Lower leg skin (tissue), 3 donors: ENCODE data around the gene KIF21B.

Experiments
- CTCF ChIP-seq, 3 donors: fragments of 450-650 bp; IDR thresholded peaks; one replicate each; pipeline ENCODE4 v1.5.1; 2016; ENCODE audit warnings: antibody characterized with exemption in 3 of 3, mild to moderate bottlenecking in 3 of 3, moderate library complexity in 2 of 3
- POLR2A ChIP-seq, 2 donors: fragments of 450-650 bp; IDR thresholded peaks; one replicate each; pipeline ENCODE4 v1.6.1; 2016 to 2017; ENCODE audit warnings: antibody characterized with exemption in 2 of 2, mild to moderate bottlenecking in 1 of 2, moderate library complexity in 1 of 2

GRCh38 chr1:200966934-200967333, 56.6 kb downstream of the KIF21B start:
- TF ChIP-seq CTCF (IDR thresholded peaks at IDR 0.05) = no peak
- no peak for TF ChIP-seq POLR2A (IDR thresholded peaks at IDR 0.05)
